Measurements from ENCODE around the gene DSC3. TPM values are rescaled to one million over a fixed set of nuclear protein-coding genes. Genes with fewer than 3 reads are reported as not detected.

Gene DSC3
- total RNA-seq = not detected in 2 replicates
- not detected for polyA plus RNA-seq (2012)

GRCh38 chr18:31042406-31043181 is at the start of gene DSC3:
Gene DSC3, minus strand, starts transcription at chr18:31042742. Its CDS starts 82 bp downstream, at chr18:31042660.
- DNase-seq (ENCODE audit: low read depth) = no peak

- DNase-seq (ENCODE audit: low read depth) = no peak
Measured at GRCh38 chr18:31091350-31091749, 48.8 kb upstream of the DSC3 start.

- DNase-seq (ENCODE audit: low read depth) = no peak
Measured at GRCh38 chr18:31088532-31088931, 46.0 kb upstream of the DSC3 start.

- no peak for DNase-seq (ENCODE audit: low read depth)
Measured at GRCh38 chr18:31079973-31080372, 37.4 kb upstream of the DSC3 start.

GRCh38 chr18:31077878-31078277 is 35.3 kb upstream of the DSC3 start:
- no peak for DNase-seq (ENCODE audit: low read depth)

- no peak for DNase-seq (ENCODE audit: low read depth)
Measured at GRCh38 chr18:31072175-31072574, 29.6 kb upstream of the DSC3 start.

- DNase-seq (ENCODE audit: low read depth) = no peak
Measured at GRCh38 chr18:31070206-31070605, 27.7 kb upstream of the DSC3 start.

GRCh38 chr18:31066266-31066665 is 23.7 kb upstream of the DSC3 start:
- no peak for DNase-seq (ENCODE audit: low read depth)

- no peak for DNase-seq (ENCODE audit: low read depth)
Measured at GRCh38 chr18:31065036-31065773, 22.7 kb upstream of the DSC3 start.

GRCh38 chr18:31064130-31064529 is 21.6 kb upstream of the DSC3 start:
- no peak for DNase-seq (ENCODE audit: low read depth)

- no peak for DNase-seq (ENCODE audit: low read depth)
Measured at GRCh38 chr18:31061945-31062344, 19.4 kb upstream of the DSC3 start.

GRCh38 chr18:31058897-31059296 is 16.4 kb upstream of the DSC3 start:
- DNase-seq (ENCODE audit: low read depth) = no peak

GRCh38 chr18:31057917-31058316 is 15.4 kb upstream of the DSC3 start:
- no peak for DNase-seq (ENCODE audit: low read depth)

- DNase-seq (ENCODE audit: low read depth) = no peak
Measured at GRCh38 chr18:31057051-31057450, 14.5 kb upstream of the DSC3 start.

- DNase-seq (ENCODE audit: low read depth) = no peak
Measured at GRCh38 chr18:31056296-31056695, 13.8 kb upstream of the DSC3 start.

GRCh38 chr18:31050635-31051034 is 8.1 kb upstream of the DSC3 start:
- no peak for DNase-seq (ENCODE audit: low read depth)

GRCh38 chr18:31049189-31049588 is 6.6 kb upstream of the DSC3 start:
- no peak for DNase-seq (ENCODE audit: low read depth)

- DNase-seq (ENCODE audit: low read depth) = no peak
Measured at GRCh38 chr18:31048216-31048615, 5.7 kb upstream of the DSC3 start.

- DNase-seq (ENCODE audit: low read depth) = no peak
Measured at GRCh38 chr18:31046916-31047315, 4.4 kb upstream of the DSC3 start.

GRCh38 chr18:31045599-31045998 is 3.1 kb upstream of the DSC3 start:
- no peak for DNase-seq (ENCODE audit: low read depth)

- no peak for DNase-seq (ENCODE audit: low read depth)
Measured at GRCh38 chr18:31044926-31045325, 2.4 kb upstream of the DSC3 start.

- no peak for DNase-seq (ENCODE audit: low read depth)
Measured at GRCh38 chr18:31043709-31044108, 1.2 kb upstream of the DSC3 start.

- DNase-seq (ENCODE audit: low read depth) = no peak
Measured at GRCh38 chr18:31042084-31042405, 497 bp downstream of the DSC3 start.
